ENCODE results near the gene BCL11A. TPM values are rescaled to one million over a fixed set of nuclear protein-coding genes. Genes with fewer than 3 reads are reported as not detected.

The BCL11A gene
- total RNA-seq, 1 experiment from 2014 or later = 15.6 TPM

DNA sequence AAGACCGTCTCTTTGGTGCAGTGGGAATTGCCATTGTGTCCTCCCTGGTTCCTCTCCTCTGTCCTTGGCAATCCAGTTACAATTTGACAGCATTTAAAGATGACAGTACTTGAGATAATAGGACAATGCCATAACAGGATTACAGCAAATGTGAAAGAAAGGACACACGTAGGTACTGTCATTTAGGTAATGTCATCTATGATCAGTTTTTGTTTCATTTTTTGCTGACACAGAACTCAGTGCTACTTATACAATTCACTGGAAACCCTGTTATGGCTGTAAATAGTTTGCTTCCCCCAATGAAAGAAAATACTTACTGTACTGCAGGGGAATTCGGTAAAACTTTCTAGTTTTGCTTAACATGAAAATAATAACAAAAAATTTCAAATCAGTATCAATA, 65.2 kb downstream of the BCL11A start:
- no peak for DNase-seq (ENCODE audit: low read depth)

DNA sequence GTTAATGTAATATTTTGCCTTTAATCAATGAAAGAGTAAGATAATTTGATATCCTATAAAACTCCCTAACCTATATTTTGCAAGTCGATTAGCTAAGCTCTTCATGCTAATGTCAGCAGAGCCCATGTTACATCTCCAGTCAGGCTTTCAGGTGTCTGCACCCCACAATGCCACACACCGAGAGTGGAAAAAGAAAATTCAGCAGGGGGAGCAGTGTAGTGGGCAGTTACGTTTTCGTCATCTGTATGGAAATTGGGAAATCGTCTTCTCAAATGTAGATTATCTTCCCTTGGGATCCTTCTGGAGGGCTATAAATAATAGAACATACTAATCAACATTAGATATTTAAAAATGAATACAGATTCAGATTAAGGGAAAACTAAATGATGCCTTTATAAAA, 66.3 kb downstream of the BCL11A start:
- DNase-seq (ENCODE audit: low read depth) = no peak

DNA sequence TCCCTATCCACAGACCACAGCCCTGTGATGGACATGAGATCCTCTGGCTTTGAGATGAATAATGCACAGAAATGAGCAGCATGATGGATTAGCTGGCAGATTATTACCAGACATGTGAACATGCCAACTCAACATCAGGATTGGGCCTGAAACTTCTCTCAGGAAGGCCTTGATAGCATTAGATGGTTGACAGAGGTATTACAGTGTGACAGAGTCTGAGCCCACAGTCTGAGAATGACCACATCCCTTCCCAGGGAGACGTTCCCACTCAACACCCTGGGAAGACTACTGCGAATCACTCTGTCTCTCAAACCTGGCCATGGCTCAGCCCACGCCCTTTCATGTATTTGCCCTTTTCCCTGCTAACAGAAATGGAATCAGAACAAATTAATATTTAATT, 66.9 kb downstream of the BCL11A start:
- no peak for DNase-seq (ENCODE audit: low read depth)

DNA sequence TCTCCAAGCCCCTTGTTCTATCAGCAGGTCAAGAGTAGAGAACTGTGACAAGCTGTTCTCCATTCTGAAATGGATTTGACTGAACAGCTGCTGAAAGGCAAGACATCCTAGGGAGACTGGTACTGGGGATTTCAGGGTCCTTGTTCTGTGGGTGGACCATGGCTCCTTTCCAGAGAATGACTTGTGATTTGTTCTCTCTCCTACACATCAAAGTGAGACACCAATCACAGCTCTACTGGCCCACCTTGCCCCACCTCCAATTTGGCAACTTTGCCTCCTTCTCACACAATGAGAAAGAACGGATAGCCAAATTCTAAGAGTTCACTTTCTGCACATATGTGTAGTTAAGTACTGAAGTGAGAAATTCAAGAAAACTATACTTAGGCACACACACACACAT, 67.4 kb downstream of the BCL11A start:
- no peak for DNase-seq (ENCODE audit: low read depth)

DNA sequence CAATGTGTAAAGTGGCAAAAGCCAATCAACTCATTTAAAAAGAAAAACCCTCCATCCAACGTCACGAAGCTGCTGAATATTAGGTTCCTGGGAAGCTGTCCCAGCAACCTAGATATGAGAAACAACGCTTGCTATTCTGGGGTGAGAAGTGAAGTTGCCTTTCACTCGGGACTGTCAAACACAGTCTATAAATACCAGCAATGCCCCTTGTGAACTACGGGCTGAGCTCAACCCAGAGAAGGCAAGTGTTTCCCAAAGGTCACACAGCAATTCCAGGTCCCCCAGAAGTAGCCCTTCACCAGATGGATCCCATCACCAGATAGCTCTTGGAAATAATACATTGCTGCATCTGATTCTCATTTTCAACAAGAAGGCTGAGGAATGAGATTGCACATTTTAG, 67.9 kb downstream of the BCL11A start:
- DNase-seq (ENCODE audit: low read depth) = no peak

DNA sequence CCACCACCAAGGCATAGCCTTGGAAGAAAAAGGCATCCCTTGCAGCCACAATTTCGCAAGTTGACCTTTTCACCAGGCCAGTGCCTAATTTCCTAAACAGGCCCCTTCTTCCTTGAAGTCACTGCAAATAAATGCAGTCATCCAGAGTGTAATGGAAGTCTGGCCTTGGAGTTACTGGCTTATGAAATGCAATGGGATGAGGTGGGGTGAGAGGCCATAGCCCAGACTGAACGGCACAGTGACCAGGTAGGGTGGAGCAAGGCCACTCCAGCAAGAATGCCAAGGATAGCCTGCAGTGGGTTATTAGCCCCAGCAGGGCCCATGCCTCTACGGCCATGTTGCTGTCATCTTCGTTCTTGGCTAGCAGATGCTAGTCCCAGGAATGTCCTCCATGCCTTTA, 68.4 kb downstream of the BCL11A start:
- DNase-seq (ENCODE audit: low read depth) = no peak

DNA sequence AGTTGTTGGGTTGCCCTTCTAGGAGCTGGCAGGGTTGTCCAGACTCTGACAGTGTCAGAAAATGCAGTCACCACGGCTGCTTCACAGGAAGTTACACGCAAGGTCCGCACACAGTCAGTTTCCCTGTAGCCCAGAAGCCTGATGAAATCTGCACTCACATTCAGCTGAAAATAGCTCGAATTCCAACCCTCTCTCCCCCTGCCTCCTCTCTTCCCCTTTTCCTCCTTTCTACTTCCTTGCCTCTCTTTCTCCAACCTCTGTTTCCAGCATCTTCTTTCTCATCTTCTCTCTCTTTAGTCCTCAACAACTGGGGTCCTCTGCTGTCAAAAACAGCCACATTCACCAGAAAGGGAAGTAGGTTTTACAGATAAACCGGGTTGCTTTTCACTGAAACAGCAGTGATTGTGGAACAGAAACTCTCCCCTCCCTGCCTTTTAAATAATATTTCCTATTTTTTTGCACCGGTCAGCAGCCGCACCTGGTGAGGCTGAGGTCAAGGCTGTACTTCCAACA, 69.3 kb downstream of the BCL11A start:
- peak; percentile 69 for DNase-seq (ENCODE audit: low read depth)

DNA sequence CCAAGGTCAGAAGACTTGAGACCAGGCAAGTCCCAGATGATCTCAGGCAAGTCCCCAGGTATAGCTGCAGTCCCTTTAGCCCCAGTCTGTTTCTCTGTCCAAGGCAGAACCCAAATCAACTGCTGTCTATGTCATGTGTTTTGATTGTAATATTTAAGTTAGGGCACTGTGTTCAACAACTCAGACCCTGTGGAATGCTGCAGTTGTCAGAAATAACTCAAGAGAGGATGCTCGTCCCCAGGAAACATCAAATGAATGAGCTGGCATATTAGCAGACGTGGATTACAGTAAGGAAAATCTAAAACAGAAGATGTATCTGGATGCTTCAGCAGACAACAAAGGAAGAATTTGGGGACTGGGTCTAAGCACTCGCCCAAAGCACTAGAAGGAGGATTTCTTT, 70.1 kb downstream of the BCL11A start:
- DNase-seq (ENCODE audit: low read depth) = peak; percentile 76

DNA sequence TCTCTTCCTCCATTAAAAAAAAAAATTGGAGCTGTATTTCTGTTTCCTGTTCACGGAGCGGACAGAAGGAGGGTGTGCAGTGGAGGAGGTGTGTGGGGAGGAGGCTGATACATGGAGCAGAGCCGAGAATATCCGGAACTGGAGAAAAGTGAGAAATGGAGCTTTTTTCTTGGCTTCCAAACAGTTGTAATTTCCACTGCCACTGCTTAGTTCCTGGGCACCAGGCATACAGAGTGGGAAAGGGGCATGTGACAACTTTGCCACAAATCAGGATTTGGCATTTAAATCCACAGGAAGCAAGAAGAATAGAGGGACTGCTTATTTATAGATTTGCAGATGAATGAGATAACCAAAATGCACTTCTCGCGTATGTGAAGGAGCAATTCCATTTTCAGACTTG, 71.2 kb downstream of the BCL11A start:
- no peak for DNase-seq (ENCODE audit: low read depth)

DNA sequence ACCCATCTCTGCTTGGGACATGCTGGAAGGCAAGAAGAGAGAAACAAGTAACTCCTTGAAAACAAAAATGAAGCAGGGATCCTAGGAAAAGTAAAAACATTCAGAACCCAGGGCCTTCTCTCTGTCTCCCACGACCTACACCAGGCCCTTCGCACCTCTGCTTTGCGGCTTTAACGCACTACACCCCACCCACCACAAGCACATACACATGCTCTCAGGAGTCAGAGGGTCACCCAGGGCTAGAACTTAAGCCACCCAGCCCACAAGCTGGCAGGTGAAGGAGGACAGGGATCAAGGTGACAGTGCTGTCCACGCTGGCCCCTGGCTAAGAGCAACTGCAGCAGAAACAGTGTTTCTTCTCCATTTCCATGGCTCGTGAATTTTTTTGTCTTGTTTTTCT, 72.2 kb downstream of the BCL11A start:
- no peak for DNase-seq (ENCODE audit: low read depth)

DNA sequence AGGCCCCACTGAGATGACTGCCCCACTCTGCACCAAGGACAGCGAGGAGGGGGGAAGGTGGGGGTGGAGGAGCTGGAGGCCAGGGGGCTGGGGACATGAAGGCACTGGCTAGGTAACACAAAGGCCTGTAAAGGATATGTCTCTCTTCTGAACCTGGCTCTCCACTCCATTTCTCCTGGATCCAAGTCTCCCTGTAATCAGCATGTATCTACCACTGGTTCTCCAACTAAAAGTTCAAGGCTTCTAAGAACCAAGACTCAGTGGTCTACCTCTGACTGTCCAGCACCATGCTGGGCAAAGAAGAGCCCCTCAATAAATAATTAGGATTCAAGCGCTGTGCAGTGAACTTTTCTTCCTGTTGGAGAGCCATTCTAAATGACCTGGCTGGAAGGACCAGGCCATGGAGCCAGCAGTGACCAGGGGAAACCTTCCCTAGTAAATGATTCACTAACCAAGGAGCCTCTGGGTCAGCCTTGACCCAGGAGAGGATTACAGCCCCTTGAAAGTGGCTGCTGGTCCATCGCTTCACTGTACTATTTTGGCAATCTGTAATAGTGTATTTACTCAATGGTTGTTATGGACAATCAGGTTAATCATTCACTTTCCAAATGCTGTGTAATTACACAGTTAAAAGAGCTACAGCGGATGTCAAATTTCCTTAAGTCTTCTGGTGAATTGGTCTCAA, 73.2 kb downstream of the BCL11A start:
- DNase-seq (ENCODE audit: low read depth) = no peak

DNA sequence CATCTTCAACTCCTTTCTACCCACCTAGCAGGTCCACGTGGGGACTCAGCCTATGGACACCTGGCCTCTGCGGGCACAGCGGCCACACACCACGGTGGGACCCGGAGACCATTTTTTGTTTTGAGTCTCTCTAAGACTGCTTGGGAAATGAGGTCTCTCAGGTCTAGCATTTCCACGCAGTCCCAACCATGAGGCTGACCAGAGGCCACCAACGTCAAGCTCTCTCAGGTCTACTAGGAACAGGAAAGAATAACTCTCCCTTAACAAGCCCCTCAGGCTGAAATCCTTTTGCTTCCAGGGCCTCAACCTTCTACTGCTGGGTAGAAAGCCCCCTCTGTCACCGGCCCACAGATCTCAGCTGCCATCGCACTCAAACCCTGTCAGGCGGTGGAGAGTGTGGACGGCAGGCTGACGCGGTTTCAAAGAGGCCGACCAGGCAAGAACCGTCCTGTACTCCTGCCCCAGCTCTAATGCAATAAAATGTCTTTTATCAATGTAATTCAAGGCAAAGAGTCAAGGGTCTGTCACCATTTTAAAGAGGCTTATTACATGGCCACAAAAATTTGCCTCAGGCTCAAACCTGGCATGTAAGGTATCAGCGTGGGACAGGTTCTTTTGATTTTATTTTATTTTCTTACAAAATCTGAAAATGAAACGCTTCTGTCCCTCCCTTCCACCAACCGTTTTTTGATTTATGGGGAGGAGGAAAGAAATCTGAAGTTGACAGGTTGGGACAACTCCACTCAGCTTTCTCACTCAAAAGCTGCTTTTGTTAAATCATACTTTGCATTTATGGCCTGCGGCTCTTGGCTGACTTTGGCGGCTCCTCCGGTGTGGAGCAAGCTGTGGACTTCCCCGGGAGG, 74.0 kb downstream of the BCL11A start:
- no peak for DNase-seq (ENCODE audit: low read depth)

DNA sequence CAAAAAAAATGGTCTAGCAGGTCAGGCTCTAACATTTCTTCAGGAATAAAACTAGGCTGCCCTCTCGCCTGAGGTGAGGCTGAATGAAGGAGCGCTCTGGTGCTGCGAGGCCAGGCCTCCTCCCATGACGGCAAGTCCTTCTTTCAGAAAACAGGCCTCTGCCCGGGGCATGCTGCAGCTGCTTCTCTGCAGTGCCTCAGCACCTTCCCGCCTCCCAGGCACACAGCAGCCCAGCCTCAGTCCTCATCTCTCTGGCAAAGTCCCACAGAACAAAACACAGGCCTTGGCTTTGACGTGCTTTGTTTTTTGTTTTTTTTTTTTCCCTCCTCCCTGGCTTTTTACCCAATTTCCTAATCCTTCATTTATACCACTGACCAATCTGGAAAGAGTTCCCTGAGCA, 74.8 kb downstream of the BCL11A start:
- DNase-seq (ENCODE audit: low read depth) = no peak

DNA sequence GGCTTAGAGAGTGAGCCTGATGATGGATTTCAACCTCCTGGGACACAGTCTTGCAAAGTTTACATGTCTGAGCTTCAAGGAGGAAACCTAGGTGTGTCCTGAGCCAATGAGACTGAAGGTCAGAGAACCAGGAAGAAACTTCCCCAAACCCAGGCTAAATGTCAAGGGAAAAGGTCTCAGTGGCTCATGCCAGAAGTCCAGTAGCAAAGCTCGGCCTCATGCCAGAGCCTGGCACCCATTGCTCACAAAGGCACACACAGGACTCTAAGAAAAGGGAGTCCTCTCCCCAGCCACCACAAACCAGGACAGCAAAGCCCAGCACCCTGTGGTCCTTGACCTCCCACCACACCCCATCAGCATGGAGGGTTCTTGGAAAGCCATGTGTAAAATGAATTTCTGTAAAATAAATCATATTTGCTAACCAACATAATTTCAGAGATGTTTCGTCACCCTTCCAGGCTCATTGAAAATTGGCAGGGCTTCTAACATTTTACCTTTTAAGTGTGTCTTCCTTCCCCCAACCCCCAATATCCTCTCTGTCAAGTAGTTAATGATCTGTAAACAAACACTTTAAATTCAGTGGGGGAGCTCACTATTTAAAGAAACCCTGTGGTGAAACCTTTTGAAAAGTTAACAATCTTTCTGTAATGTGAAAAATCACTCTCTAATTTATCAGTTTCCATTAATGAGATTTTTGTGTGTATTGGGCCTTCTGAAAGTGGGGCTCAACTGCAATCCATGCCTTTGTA, 77.1 kb downstream of the BCL11A start:
- no peak for DNase-seq (ENCODE audit: low read depth)

DNA sequence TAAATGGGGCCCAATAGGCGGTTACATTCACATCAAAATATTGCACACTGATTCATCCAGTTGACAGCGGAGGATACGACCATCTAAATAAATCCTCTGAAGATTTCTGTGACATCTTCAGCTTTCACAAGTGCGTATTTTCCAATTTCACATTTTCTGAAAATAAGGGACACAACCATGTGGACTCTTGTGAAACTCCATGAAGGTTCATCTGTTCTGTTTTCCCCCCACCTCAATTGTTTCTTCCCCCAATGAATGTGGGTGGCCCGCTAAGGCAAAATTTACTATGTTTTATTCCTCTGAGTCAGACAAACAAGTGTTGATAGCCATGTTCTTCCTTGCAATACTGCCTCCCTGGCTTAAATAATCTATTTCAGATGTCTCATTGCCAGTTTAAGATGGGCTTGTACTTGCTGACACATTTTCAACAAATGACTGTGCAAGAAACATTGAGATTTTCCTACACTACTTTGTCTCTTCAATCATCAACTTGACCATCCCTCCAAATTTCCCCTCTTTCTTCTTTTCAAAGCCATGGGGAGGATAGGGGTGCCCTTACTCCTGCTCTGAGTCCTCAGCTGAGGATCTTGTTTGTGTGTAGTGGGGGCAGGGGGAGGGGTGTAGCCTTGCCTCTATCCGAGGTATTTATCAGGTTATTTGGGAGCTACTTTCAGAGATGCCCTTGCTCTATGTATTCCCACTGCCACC, 78.2 kb downstream of the BCL11A start:
- no peak for DNase-seq (ENCODE audit: low read depth)

DNA sequence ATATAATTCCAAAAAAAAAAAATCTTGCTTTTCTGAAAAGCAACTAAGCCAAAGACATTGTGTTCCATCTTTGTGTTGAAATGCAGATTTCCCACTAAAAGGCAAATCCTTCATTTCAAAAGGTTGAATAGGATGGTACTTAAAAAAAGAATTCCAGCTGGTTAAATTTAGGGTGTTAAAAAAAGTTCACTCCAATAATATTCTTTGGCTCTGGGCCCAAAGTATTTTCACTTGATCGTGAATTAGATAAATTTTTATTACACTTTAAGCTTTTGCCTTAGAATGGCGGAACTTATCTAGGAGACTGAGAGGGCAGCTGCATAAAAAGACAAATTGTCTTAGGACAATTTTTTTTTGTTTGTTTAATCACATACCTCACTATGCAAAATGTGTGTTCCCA, 79.2 kb downstream of the BCL11A start:
- no peak for DNase-seq (ENCODE audit: low read depth)

DNA sequence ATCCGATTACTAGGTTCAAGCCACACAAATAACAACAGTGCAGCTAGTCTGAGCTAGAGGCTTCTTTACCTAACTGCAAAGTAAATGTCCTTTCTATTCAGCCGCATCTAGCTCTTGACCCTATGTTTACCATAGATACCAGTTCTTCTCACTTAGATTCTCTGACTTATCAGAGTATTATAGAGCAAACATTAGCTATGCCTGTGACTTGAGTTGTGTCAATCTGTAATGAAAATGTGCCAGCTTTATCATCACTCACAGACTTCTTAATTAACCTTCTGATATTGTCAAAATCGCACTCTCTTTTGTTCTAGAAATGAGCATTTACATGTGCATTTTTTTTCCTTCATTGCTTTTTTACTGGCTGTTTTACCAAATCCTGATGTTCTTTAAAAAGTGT, 79.9 kb downstream of the BCL11A start:
- no peak for DNase-seq (ENCODE audit: low read depth)

DNA sequence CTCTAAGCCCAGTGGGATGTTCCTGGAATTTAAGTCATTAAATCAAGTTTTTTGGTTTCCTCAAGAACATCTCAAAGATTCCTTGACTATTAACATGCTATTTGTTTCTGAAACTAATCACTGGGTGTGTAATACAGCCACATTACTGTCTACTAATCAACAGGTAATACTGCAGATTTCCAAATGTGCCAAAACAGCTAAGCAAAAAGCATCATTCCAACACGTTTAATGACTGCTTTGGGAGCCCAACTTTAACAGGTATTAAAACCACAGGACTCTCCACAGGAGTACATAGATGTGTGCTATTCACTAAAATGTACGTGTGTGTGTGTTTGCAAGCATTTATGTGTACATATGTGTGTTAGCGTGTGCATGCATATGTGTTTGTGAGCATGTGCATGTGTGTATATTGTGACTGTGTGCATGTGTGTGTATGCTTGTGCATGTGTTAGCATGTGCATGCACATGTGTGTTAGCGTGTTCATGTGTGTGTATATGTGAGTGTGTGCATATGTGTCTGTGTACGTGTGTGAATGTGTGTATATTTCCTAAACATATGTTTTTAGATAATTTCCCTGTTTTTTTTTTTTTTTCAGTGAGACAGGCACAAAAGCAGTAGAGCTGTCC, 80.7 kb downstream of the BCL11A start:
- no peak for DNase-seq (ENCODE audit: low read depth)

DNA sequence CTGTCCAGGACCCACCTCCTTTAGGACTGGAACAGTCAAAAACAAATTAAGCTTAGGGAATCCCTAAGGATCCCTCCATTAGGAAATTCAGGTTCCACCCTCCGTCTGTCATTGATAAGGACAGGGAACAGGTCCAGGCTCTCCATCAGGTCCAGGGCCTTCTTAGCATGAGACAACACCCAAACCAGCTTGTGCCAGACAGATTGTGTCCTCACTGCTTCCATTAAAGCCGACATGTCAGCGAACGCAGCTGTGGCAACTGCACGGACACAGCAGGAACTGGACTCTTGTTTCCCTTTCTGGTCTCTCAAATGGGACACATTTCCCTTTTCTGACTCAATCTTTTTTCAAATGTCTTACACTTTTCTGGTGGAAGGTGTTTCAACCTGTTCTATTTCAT, 81.4 kb downstream of the BCL11A start:
- DNase-seq (ENCODE audit: low read depth) = no peak

DNA sequence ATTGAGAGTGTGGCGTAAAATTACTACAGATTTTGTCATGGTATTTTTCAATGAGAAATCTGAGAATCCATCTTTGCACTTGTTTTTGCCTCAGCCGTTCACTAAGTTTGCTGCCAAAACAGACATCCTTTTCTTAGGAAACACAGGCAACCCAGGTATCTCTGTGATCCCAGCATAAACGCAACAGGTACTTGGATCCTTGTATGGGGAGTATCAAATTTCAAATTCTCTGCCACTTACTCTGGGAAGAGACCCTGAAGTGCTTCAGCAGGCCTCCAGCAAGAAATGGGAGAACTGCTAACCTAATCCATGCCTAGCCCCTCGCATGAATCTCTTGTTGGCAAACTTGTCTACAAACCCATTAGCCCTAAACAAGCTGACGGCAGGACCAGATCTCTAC, 83.1 kb downstream of the BCL11A start:
- no peak for DNase-seq (ENCODE audit: low read depth)

Data from HT1080 (cell line).